ENCODE measurements around the gene PPTC7.

GRCh38 chr12:110581931-110582275, 1.2 kb downstream of the PPTC7 start:
- TF ChIP-seq CTCF (IDR thresholded peaks at IDR 0.05; ENCODE audit: low read length) = no peak
- no peak for TF ChIP-seq EZH2 (IDR thresholded peaks at IDR 0.05; ENCODE audit: borderline replicate concordance, low read length)
